BE2C (cell line): ENCODE measurements around the gene RHCG.

Experiments
- DNase-seq: peaks from one replicate; pipeline ENCODE4 v3.0.0-alpha.2; 2020
- H3K27me3 ChIP-seq: fragments of 250-450 bp; sonication (Bioruptor Pico); 2 replicates; pipeline ENCODE4 v1.5.1; 2020; ENCODE audit warnings: mild to moderate bottlenecking
- H3K36me3 ChIP-seq: fragments of 250-450 bp; sonication (Bioruptor Pico); 2 replicates; pipeline ENCODE4 v1.5.1; 2020; ENCODE audit warnings: mild to moderate bottlenecking
- H3K4me1 ChIP-seq: fragments of 250-450 bp; sonication (Bioruptor Pico); 2 replicates; pipeline ENCODE4 v1.5.1; 2020
- H3K4me3 ChIP-seq: 2 replicates; pipeline ENCODE4 v1.5.1; 2011; ENCODE audit warnings: low read depth, low read length
- H3K9me3 ChIP-seq: fragments of 250-450 bp; sonication (Bioruptor Pico); 2 replicates; pipeline ENCODE4 v1.5.1; 2020
- CTCF ChIP-seq: IDR thresholded peaks from 2 replicates; pipeline ENCODE4 v1.5.1; 2012; ENCODE audit warnings: mild to moderate bottlenecking, low read depth, low read length

The RHCG gene

GRCh38 chr15:89531796-89532537, 35.6 kb upstream of the RHCG start:
- Histone ChIP-seq H3K9me3 (no peaks in the 10 kb centered on the region), H3K36me3 (no peaks in the 10 kb centered on the region), H3K4me1 (no peaks in the 10 kb centered on the region), H3K4me3 (no peak overlapping the region), H3K27me3 (no peaks in the 10 kb centered on the region)
- no peak for DNase-seq
- TF ChIP-seq CTCF: no peak

GRCh38 chr15:89530976-89531375, 34.6 kb upstream of the RHCG start:
- Histone ChIP-seq H3K9me3 (no peaks in the 10 kb centered on the region), H3K4me3 (no peak overlapping the region), H3K27me3 (no peaks in the 10 kb centered on the region), H3K4me1 (no peaks in the 10 kb centered on the region), H3K36me3 (no peaks in the 10 kb centered on the region)
- DNase-seq: no peak
- TF ChIP-seq CTCF: no peak

GRCh38 chr15:89528757-89529352, 32.5 kb upstream of the RHCG start:
- TF ChIP-seq CTCF: no peak
- no peaks in the 10 kb centered on the region for H3K27me3 ChIP-seq
- no peaks in the 10 kb centered on the region for H3K4me1 ChIP-seq
- no peak for DNase-seq
- H3K4me3 ChIP-seq: no peak overlapping the region
- no peaks in the 10 kb centered on the region for H3K36me3 ChIP-seq
- no peaks in the 10 kb centered on the region for H3K9me3 ChIP-seq

GRCh38 chr15:89526601-89527441, 30.4 kb upstream of the RHCG start:
- no peaks in the 10 kb centered on the region for H3K4me1 ChIP-seq
- DNase-seq: no peak
- no peak for TF ChIP-seq CTCF

GRCh38 chr15:89526181-89526580, 29.8 kb upstream of the RHCG start:
- Histone ChIP-seq H3K36me3 (no peaks in the 10 kb centered on the region), H3K27me3 (no peaks in the 10 kb centered on the region), H3K4me3 (no peak overlapping the region), H3K9me3 (no peaks in the 10 kb centered on the region), H3K4me1 (no peaks in the 10 kb centered on the region)
- TF ChIP-seq CTCF: no peak
- DNase-seq: no peak

More at GRCh38 chr15:89526601-89527441, 30.4 kb upstream of the RHCG start:
- H3K9me3 ChIP-seq: no peaks in the 10 kb centered on the region
- H3K36me3 ChIP-seq: no peaks in the 10 kb centered on the region
- no peak overlapping the region for H3K4me3 ChIP-seq
- no peaks in the 10 kb centered on the region for H3K27me3 ChIP-seq
